Measurements from ENCODE around the gene CELF5.
"Not testable (repeated sequence)": the region's sequence is repeated elsewhere in the genome, so short reads cannot be mapped to it uniquely, and the experiment has no call there.

The CELF5 gene

DNA sequence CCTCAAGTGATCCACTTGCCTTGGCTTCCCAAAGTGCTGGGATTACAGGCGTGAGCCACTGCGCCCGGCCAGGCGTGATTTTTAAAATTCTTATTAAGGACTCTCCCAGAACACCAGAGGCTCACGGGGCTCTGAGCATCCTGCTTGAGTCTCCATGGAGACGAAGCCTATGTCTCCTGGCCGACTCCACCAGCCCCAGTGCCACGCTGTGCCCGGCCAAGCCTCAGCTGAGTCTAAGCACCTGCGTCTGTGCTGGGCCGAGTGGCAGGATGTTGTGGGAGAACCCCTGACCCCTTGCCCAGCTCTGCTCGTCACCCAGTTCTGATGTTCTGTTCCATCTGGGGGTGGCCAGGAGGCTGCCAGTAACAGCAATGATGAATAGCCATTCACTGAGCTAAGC lies 3.9 kb upstream of the CELF5 start:
- TF ChIP-seq CTCF (IDR thresholded peaks at IDR 0.05; ENCODE audit: low read depth, low read length): no peak
- DNase-seq (ENCODE audit: extremely low read depth, low read depth): no peak

GRCh38 chr19:3221576-3221975 lies 2.9 kb upstream of the CELF5 start:
- DNase-seq (ENCODE audit: extremely low read depth, low read depth): not testable (repeated sequence)

DNA sequence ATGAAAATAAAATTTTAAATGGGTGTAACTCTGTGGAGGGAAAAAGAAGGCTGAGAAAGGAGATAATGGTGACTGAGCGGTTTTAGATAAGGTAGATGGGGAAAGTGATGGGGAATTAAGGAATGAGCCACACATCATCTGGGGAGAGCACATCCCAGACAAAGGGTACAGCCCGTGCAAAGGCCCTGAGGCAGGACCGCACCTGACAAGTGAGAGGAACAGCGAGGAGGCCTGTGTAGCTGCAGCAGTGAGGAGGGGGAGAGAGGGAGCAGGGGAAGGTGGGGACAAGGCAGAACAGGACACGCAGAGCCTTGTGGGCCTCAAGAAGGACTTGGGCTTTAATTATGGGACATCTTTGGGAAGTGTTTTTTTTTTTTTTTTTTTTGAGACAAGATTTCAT lies 1.8 kb upstream of the CELF5 start:
- no peak for TF ChIP-seq CTCF (IDR thresholded peaks at IDR 0.05; ENCODE audit: low read depth, low read length)
- DNase-seq (ENCODE audit: extremely low read depth, low read depth): no peak

GRCh38 chr19:3225169-3225485 lies 666 bp downstream of the CELF5 start:
- no peak for DNase-seq (ENCODE audit: extremely low read depth, low read depth)
- TF ChIP-seq CTCF (IDR thresholded peaks at IDR 0.05; ENCODE audit: low read depth, low read length): no peak

- no peak for DNase-seq (ENCODE audit: extremely low read depth, low read depth)
- TF ChIP-seq CTCF (IDR thresholded peaks at IDR 0.05; ENCODE audit: low read depth, low read length): no peak
These were observed 1.2 kb downstream of the CELF5 start for GRCh38 chr19:3225677-3226093.

GRCh38 chr19:3227054-3227626 lies 2.7 kb downstream of the CELF5 start:
- no peak for DNase-seq (ENCODE audit: extremely low read depth, low read depth)
- no peak for TF ChIP-seq CTCF (IDR thresholded peaks at IDR 0.05; ENCODE audit: low read depth, low read length)

DNA sequence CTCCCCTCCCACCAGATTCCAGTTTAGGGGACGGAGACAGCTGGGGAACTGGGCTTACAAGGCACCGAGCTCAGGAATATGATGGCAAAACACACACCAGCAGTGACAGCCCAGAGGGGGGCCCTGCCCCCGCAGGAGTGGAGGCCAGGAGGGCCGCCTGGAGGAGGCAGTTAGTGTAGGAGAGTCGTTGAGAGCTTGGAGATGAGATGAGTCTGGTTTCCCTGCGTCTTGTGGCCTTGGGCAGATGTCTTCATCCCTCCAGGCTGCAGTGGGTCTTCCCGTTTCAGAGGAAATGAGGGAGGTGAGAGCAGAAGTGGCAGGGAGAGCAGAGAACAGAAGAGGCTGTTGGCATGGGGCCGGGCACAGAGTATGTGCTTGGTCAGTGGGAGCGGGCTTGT lies 4.9 kb downstream of the CELF5 start:
- no peak for TF ChIP-seq CTCF (IDR thresholded peaks at IDR 0.05; ENCODE audit: low read depth, low read length)
- no peak for DNase-seq (ENCODE audit: extremely low read depth, low read depth)

DNA sequence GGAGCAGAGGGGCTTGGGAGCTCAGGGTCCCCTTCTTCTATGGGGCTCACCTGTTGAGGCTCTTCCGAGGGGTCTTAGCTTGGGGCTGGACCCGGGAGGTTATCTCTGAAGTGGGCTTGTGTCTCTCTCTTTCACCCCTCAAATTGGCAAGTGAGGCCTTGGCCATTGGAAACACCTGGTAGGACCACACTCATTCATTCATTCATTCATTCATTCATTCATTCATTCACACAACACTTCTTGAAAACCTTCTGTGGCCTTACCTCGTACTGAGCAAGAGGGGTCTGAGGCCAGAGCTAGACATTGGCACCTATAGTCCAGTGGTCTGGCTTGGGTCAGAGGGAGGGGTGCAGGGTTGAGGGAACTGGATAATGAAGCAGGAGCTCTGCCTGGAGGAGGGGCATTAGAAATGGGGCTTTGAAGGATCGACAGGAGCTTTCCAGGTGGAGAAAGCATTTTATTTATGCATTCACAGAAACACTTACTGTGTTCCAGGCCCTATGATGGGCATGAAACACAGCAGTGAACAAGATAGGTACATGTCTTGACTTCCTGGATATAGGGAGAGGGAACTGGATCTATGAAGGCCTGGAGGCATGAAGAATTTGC lies 5.5 kb downstream of the CELF5 start:
- no peak for TF ChIP-seq CTCF (IDR thresholded peaks at IDR 0.05; ENCODE audit: low read depth, low read length)
- no peak for DNase-seq (ENCODE audit: extremely low read depth, low read depth)
